Right lobe of liver (tissue), 4 donors: Measurements from ENCODE around the gene TBC1D1.

ENCODE experiments used
- CTCF ChIP-seq, 4 donors: fragments of 200-600 bp in 3 of 4; fragments of 450-650 bp in 1 of 4; IDR thresholded peaks; one replicate each; pipeline versions ENCODE4 v1.5.1 to v1.8.0; 2016 to 2022; ENCODE audit warnings: antibody characterized with exemption in 4 of 4, mild to moderate bottlenecking in 2 of 4
- POLR2A ChIP-seq: fragments of 450-650 bp; IDR thresholded peaks from one replicate; pipeline ENCODE4 v1.6.1; 2017; ENCODE audit warnings: antibody characterized with exemption, mild to moderate bottlenecking
- donor health status: DM: no; HTN: no; CAD: no.
- donor health status: DM: no; HTN: no; CAD: no.
- donor health status: DM: no; HTN: yes; CAD: no.

- TF ChIP-seq CTCF (IDR thresholded peaks at IDR 0.05) (no peak), POLR2A (no peak)
These were observed 240.6 kb downstream of the TBC1D1 start for GRCh38 chr4:38131371-38132091.
